Hippocampal formation (tissue), 2 donors: Measurements from ENCODE around the gene QPCT.
"Not testable (repeated sequence)": the region's sequence is repeated elsewhere in the genome, so short reads cannot be mapped to it uniquely, and the experiment has no call there.

Experiments used
- DNase-seq, 2 donors: peaks; one replicate each; lab custom pipeline; 2025; lab: John Stamatoyannopoulos, UW

Gene QPCT

GRCh38 chr2:37390777-37391176 lies 46.3 kb downstream of the QPCT start:
- DNase-seq: no peak

GRCh38 chr2:37391711-37392110 lies 47.3 kb downstream of the QPCT start:
- no peak for DNase-seq

GRCh38 chr2:37392428-37392827 lies 48.0 kb downstream of the QPCT start:
- no peak for DNase-seq

- DNase-seq: no peak
These were observed 49.8 kb downstream of the QPCT start for GRCh38 chr2:37394263-37394662.

- DNase-seq: no peak
These were observed 50.5 kb downstream of the QPCT start for GRCh38 chr2:37394796-37395555.

- no peak for DNase-seq
These were observed 52.6 kb downstream of the QPCT start for GRCh38 chr2:37396890-37397565.

GRCh38 chr2:37398990-37399389 lies 54.6 kb downstream of the QPCT start:
- DNase-seq: no peak

- DNase-seq: no peak
These were observed 55.6 kb downstream of the QPCT start for GRCh38 chr2:37400041-37400440.

- DNase-seq: no peak
These were observed 58.2 kb downstream of the QPCT start for GRCh38 chr2:37402636-37403035.

- DNase-seq: no peak
These were observed 61.4 kb downstream of the QPCT start for GRCh38 chr2:37405781-37406180.

- no peak for DNase-seq
These were observed 67.8 kb downstream of the QPCT start for GRCh38 chr2:37412231-37412630.

- DNase-seq: not testable (repeated sequence)
These were observed 69.6 kb downstream of the QPCT start for GRCh38 chr2:37413911-37414469.

- DNase-seq: peak in 1 of 2 donors; percentile 67
These were observed 70.1 kb downstream of the QPCT start for GRCh38 chr2:37414470-37414949.

- DNase-seq: no peak
These were observed 70.8 kb downstream of the QPCT start for GRCh38 chr2:37415128-37415820.

- no peak for DNase-seq
These were observed 72.9 kb downstream of the QPCT start for GRCh38 chr2:37417321-37417720.

GRCh38 chr2:37418956-37419355 lies 74.5 kb downstream of the QPCT start:
- DNase-seq: no peak

- no peak for DNase-seq
These were observed 77.3 kb downstream of the QPCT start for GRCh38 chr2:37421686-37422085.

GRCh38 chr2:37422816-37423215 lies 78.4 kb downstream of the QPCT start:
- no peak for DNase-seq
